Mesenchymal stem cell (in vitro differentiated cells and primary cell): ENCODE results near the gene AIFM3.

Source experiments
- DNase-seq: peaks from one replicate; pipeline ENCODE4 v3.0.0-alpha.2; 2013
- H2AFZ ChIP-seq: one replicate; pipeline ENCODE4 v1.6.1; 2013; ENCODE audit warnings: low read depth, mild to moderate bottlenecking, control low read depth, inconsistent platforms, low read length, moderate library complexity
- H2AK5ac ChIP-seq: 2 replicates; pipeline ENCODE4 v1.6.1; 2013; ENCODE audit warnings: low read length, moderate library complexity, mild to moderate bottlenecking, inconsistent platforms; ENCODE audit not compliant: severe bottlenecking
- H2BK120ac ChIP-seq: one replicate; pipeline ENCODE4 v1.6.1; 2013; ENCODE audit warnings: low read depth, mild to moderate bottlenecking, inconsistent platforms, low read length, moderate library complexity
- H2BK12ac ChIP-seq, 2 experiments: one replicate each; pipeline ENCODE4 v1.6.1; 2013; ENCODE audit warnings: inconsistent platforms in 2 of 2, low read length in 2 of 2, mild to moderate bottlenecking in 2 of 2, moderate library complexity in 2 of 2, control low read depth in 1 of 2
- H2BK15ac ChIP-seq: one replicate; pipeline ENCODE4 v1.6.1; 2013; ENCODE audit warnings: mild to moderate bottlenecking, low read depth, inconsistent platforms; ENCODE audit not compliant: poor library complexity, severe bottlenecking
- H2BK5ac ChIP-seq: 2 replicates; pipeline ENCODE4 v1.6.1; 2013; ENCODE audit warnings: low read depth, mild to moderate bottlenecking, low read length, control low read depth, inconsistent platforms; ENCODE audit not compliant: poor library complexity, severe bottlenecking
- H3K14ac ChIP-seq, 2 experiments: one replicate each; pipeline ENCODE4 v1.6.1; 2013; ENCODE audit warnings: inconsistent platforms in 2 of 2, low read length in 2 of 2, control low read depth in 1 of 2, mild to moderate bottlenecking in 1 of 2, moderate library complexity in 1 of 2
- H3K18ac ChIP-seq, 2 experiments: one replicate each; pipeline ENCODE4 v1.6.1; 2013; ENCODE audit warnings: inconsistent platforms in 2 of 2, low read length in 2 of 2, control low read depth in 1 of 2, low read depth in 1 of 2, mild to moderate bottlenecking in 1 of 2
- H3K23ac ChIP-seq, 2 experiments: one replicate each; pipeline ENCODE4 v1.6.1; 2013; ENCODE audit warnings: inconsistent platforms in 2 of 2, low read length in 2 of 2, mild to moderate bottlenecking in 2 of 2, moderate library complexity in 2 of 2, control low read depth in 1 of 2
- H3K27ac ChIP-seq: 2 replicates; pipeline ENCODE4 v1.5.1; 2013; ENCODE audit warnings: mild to moderate bottlenecking, moderate library complexity, low read length, control low read depth, inconsistent platforms; ENCODE audit not compliant: poor library complexity, severe bottlenecking
- H3K27me3 ChIP-seq, 2 experiments: 2 replicates each; pipeline versions ENCODE4 v1.6.1 to v1.7.0; 2013; ENCODE audit warnings: low read length in 2 of 2, mild to moderate bottlenecking in 2 of 2, moderate library complexity in 2 of 2, control low read depth in 1 of 2, inconsistent platforms in 1 of 2; ENCODE audit not compliant: control insufficient read depth in 1 of 2, insufficient read depth in 1 of 2
- H3K36me3 ChIP-seq, 2 experiments: 2 replicates each; pipeline versions ENCODE4 v1.6.1 to v1.7.0; 2013; ENCODE audit warnings: low read length in 2 of 2, control low read depth in 1 of 2, inconsistent platforms in 1 of 2, low read depth in 1 of 2, mild to moderate bottlenecking in 1 of 2; ENCODE audit not compliant: insufficient read depth in 2 of 2, control insufficient read depth in 1 of 2
- H3K4ac ChIP-seq, 2 experiments: one replicate each; pipeline ENCODE4 v1.6.1; 2013; ENCODE audit warnings: inconsistent platforms in 2 of 2, low read length in 2 of 2, mild to moderate bottlenecking in 2 of 2, moderate library complexity in 2 of 2, control low read depth in 1 of 2, low read depth in 1 of 2
- H3K4me1 ChIP-seq: 2 replicates; pipeline ENCODE4 v1.6.1; 2013; ENCODE audit warnings: low read depth, low read length, control low read depth; ENCODE audit not compliant: control insufficient read depth, insufficient read depth
- H3K4me2 ChIP-seq: 2 replicates; pipeline ENCODE4 v1.6.1; 2013; ENCODE audit warnings: low read length, mild to moderate bottlenecking, inconsistent platforms; ENCODE audit not compliant: poor library complexity, severe bottlenecking
- H3K4me3 ChIP-seq, 2 experiments: 2 replicates each; pipeline versions ENCODE4 v1.5.1 to v1.7.0; 2013; ENCODE audit warnings: low read length in 2 of 2, mild to moderate bottlenecking in 2 of 2, control low read depth in 1 of 2, low read depth in 1 of 2; ENCODE audit not compliant: insufficient read depth in 1 of 2
- H3K79me1 ChIP-seq: replicated peaks from 2 replicates; pipeline ENCODE4 v1.6.1; 2013; ENCODE audit warnings: mild to moderate bottlenecking, control low read depth, low read length, inconsistent platforms; ENCODE audit not compliant: poor library complexity, severe bottlenecking
- H3K9ac ChIP-seq: 2 replicates; pipeline ENCODE4 v1.7.0; 2013; ENCODE audit warnings: mild to moderate bottlenecking, low read length, moderate library complexity
- H3K9me3 ChIP-seq: 2 replicates; pipeline ENCODE4 v1.7.0; 2013; ENCODE audit warnings: mild to moderate bottlenecking, low read length; ENCODE audit not compliant: control insufficient read depth
- H4K8ac ChIP-seq: one replicate; pipeline ENCODE4 v1.6.1; 2013; ENCODE audit warnings: inconsistent platforms, mild to moderate bottlenecking, low read length, moderate library complexity
- H4K91ac ChIP-seq: one replicate; pipeline ENCODE4 v1.6.1; 2013; ENCODE audit warnings: mild to moderate bottlenecking, low read length, inconsistent platforms
- WGBS: methylation state at CpG from one replicate; pipeline ENCODE4 v1.1.7; 2013; ENCODE audit warnings: mixed read lengths; 5-methylcytosine and 5-hydroxymethylcytosine counted together

The AIFM3 gene

GRCh38 chr22:20998411-20999336 is 31.6 kb downstream of the AIFM3 start:
- no peak for DNase-seq
- Histone ChIP-seq H3K27me3 (no peaks in the 10 kb centered on the region), H3K4me2 (no peak overlapping the region), H3K9ac (peak overlapping the region; percentile 29), H2BK120ac (no peak overlapping the region), H2BK5ac (no peak overlapping the region), H4K91ac (no peak overlapping the region), H3K23ac (no peak overlapping the region), H3K36me3 (peaks cover 61 to 70% of the 10 kb centered on the region in 2 experiments), H2BK15ac (no peak overlapping the region), H3K18ac (no peak overlapping the region), H3K4me3 (no peak overlapping the region), H2AFZ (no peak overlapping the region), H3K9me3 (no peaks in the 10 kb centered on the region), H3K14ac (no peak overlapping the region), H3K4me1 (peaks cover 32% of the 10 kb centered on the region), H3K79me1 (peaks cover 34% of the 10 kb centered on the region), H3K4ac (no peak overlapping the region), H2BK12ac (no peak overlapping the region), H4K8ac (peak overlapping the region; percentile 27), H2AK5ac (no peak overlapping the region), H3K27ac (no peak overlapping the region)
- 74% methylated on average over 6 of the region's 7 CpGs for WGBS

- Histone ChIP-seq H4K8ac (peak overlapping the region; percentile 51), H4K91ac (no peak overlapping the region), H3K79me1 (peaks cover 36% of the 10 kb centered on the region), H3K4ac (no peak overlapping the region), H2BK12ac (peak overlapping the region; percentile 10 to 57), H3K27me3 (no peaks in the 10 kb centered on the region), H3K9me3 (no peaks in the 10 kb centered on the region), H3K4me2 (no peak overlapping the region), H2BK5ac (no peak overlapping the region), H3K36me3 (peaks cover 61% of the 10 kb centered on the region in 2 experiments), H3K23ac (no peak overlapping the region), H2BK15ac (no peak overlapping the region), H3K4me1 (peaks cover 34% of the 10 kb centered on the region), H3K14ac (no peak overlapping the region), H2BK120ac (no peak overlapping the region), H3K18ac (no peak overlapping the region), H2AFZ (no peak overlapping the region), H3K4me3 (peak overlapping the region in 1 of 2 experiments; percentile 90), H2AK5ac (no peak overlapping the region), H3K9ac (peak overlapping the region; percentile 99), H3K27ac (no peak overlapping the region)
- DNase-seq: no peak
- WGBS: 95% methylated on average over 27 of the region's 27 CpGs
Observed at GRCh38 chr22:20999350-21000206, 32.5 kb downstream of the AIFM3 start.

GRCh38 chr22:21000207-21000986 is 33.3 kb downstream of the AIFM3 start:
- no peak for DNase-seq
- Histone ChIP-seq H3K27me3 (no peaks in the 10 kb centered on the region), H3K79me1 (peaks cover 36% of the 10 kb centered on the region), H3K9me3 (no peaks in the 10 kb centered on the region), H4K91ac (no peak overlapping the region), H3K18ac (no peak overlapping the region), H3K4me2 (peak overlapping the region; percentile 92), H3K9ac (peak overlapping the region; percentile 99), H2AK5ac (peak overlapping the region; percentile 6), H2BK5ac (no peak overlapping the region), H4K8ac (peak overlapping the region; percentile 51), H2BK15ac (peak overlapping the region; percentile 6), H2BK120ac (no peak overlapping the region), H3K23ac (no peak overlapping the region), H3K4me3 (peak overlapping the region in 1 of 2 experiments; percentile 90), H2BK12ac (peak overlapping the region; percentile 22 to 57), H3K4me1 (peaks cover 34% of the 10 kb centered on the region), H3K4ac (no peak overlapping the region), H3K14ac (no peak overlapping the region), H3K36me3 (peaks cover 53% of the 10 kb centered on the region in 2 experiments), H3K27ac (no peak overlapping the region), H2AFZ (no peak overlapping the region)
- WGBS: 82% methylated on average over 20 of the region's 22 CpGs
